Right atrium auricular region (tissue), 2 donors: ENCODE data around the gene ZNF202. TPM values are rescaled to one million over a fixed set of nuclear protein-coding genes. Genes with fewer than 3 reads are reported as not detected.
A peak's percentile ranks its signal among the peaks of the same experiment; 100 is the strongest.
"Not testable (repeated sequence)": the region's sequence is repeated elsewhere in the genome, so short reads cannot be mapped to it uniquely, and the experiment has no call there.

Source experiments
- DNase-seq: peaks from one replicate; pipeline ENCODE4 v3.0.0-alpha.2; 2019; ENCODE audit warnings: low spot score
- H3K27ac ChIP-seq, 2 donors: fragments of 200-600 bp; sonication (generic); 1 replicate in 1 of 2; 2 replicates in 1 of 2; pipeline ENCODE4 v1.5.1; 2016 to 2019
- H3K27me3 ChIP-seq, 2 donors: fragments of 200-600 bp; sonication (generic); one replicate each; pipeline versions ENCODE4 v1.5.1 to v1.6.0; 2017 to 2019
- H3K36me3 ChIP-seq: fragments of 200-600 bp; sonication (generic); one replicate; pipeline ENCODE4 v1.5.1; 2016
- H3K4me1 ChIP-seq, 2 donors: fragments of 200-600 bp; sonication (generic); one replicate each; pipeline versions ENCODE4 v1.5.1 to v1.6.0; 2017 to 2019
- H3K4me3 ChIP-seq, 2 donors: fragments of 200-600 bp; sonication (generic); 1 replicate in 1 of 2; 2 replicates in 1 of 2; pipeline ENCODE4 v1.5.1; 2017 to 2019; ENCODE audit warnings: mild to moderate bottlenecking in 1 of 2, moderate library complexity in 1 of 2
- H3K9me3 ChIP-seq, 2 donors: fragments of 200-600 bp; sonication (generic); one replicate each; pipeline ENCODE4 v1.5.1; 2019
- CTCF ChIP-seq, 2 donors: fragments of 200-600 bp; sonication (generic); IDR thresholded peaks; one replicate each; pipeline ENCODE4 v1.5.1; 2019; ENCODE audit warnings: antibody characterized with exemption in 2 of 2
- total RNA-seq, 2 donors: library from RNA; depleted of rRNA; stranded (reverse); fragments of >200 nt; gene quantifications; one replicate each; pipeline ENCODE4 v1.1.0, GENCODE V29; 2016

Gene ZNF202
- total RNA-seq, 2 donors from 2014 or later, result 1.9 to 4.1 TPM

DNA sequence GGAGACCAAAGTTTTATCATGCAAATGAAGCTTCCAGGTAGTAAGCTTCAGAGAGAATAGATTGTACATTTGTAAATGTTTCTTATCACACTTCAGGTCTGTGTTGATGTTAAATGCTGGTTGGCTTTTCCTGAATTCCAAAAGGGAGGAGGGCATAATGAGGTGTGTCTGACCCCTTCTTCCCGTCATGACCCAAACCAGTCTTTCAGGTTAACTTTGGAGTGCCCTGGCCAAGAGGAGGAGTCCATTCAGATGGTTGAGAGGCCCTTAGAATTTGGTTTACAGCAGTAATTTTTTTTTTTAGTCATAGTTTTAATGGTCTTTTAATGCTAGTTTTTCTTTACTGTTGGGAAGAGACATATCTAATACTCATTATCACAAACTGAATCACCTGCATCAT lies 10.3 kb upstream of the ZNF202 start:
- no peak overlapping the region for H3K27ac ChIP-seq
- H3K36me3 ChIP-seq, result no peaks in the 10 kb centered on the region
- H3K27me3 ChIP-seq, result no peaks in the 10 kb centered on the region
- no peaks in the 10 kb centered on the region for H3K9me3 ChIP-seq
- TF ChIP-seq CTCF (IDR thresholded peaks at IDR 0.05), result no peak
- no peak overlapping the region for H3K4me3 ChIP-seq
- DNase-seq, result no peak
- H3K4me1 ChIP-seq, result no peaks in the 10 kb centered on the region

- not testable (repeated sequence) for H3K4me1 ChIP-seq, H3K9me3 ChIP-seq, H3K27ac ChIP-seq, DNase-seq, H3K36me3 ChIP-seq, H3K27me3 ChIP-seq, H3K4me3 ChIP-seq
Observed at GRCh38 chr11:123748349-123748748, 6.9 kb upstream of the ZNF202 start.

DNA sequence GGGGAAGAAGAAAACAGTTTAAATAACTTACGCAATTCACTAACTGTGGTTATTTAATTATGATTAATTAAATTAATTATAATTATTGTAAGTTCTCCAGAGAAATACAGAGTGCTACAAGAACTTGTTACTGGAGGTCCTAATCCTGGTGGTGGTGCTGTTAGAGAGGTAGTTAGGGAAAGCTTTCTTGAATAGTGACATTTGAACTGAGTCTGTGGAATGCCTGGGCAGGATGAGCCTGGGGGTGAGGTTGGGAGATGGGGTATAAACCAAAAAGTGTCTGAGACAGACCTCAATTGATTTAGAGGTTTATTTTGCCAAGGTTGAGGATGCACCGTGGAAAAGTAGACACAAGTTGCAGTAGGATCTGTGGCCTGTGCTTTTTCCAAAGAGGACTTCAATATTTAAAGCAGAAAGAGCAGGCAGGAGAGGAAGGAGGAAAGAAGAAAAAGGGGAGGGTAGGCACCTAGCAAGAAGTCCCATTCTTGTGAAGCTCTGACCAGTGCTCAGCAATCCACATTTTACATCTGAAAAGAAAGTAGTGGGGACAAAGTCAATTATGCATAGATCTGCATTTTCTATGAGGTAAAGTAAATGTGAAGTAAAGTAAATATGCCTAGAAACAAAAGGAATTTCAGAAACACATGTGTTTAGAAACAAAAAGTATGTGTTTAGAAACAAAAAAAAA lies 4.4 kb upstream of the ZNF202 start:
- no peak overlapping the region for H3K4me3 ChIP-seq
- H3K9me3 ChIP-seq, result no peaks in the 10 kb centered on the region
- no peak for TF ChIP-seq CTCF (IDR thresholded peaks at IDR 0.05)
- peaks cover 0 to 8% of the 10 kb centered on the region in 2 donors for H3K4me1 ChIP-seq
- no peaks in the 10 kb centered on the region for H3K36me3 ChIP-seq
- no peak overlapping the region for H3K27ac ChIP-seq
- no peak for DNase-seq
- H3K27me3 ChIP-seq, result no peaks in the 10 kb centered on the region

GRCh38 chr11:123742724-123743120 lies 1.3 kb upstream of the ZNF202 start:
- DNase-seq, result no peak
- TF ChIP-seq CTCF (IDR thresholded peaks at IDR 0.05), result no peak
- no peaks in the 10 kb centered on the region for H3K27me3 ChIP-seq
- no peak overlapping the region for H3K4me3 ChIP-seq
- no peak overlapping the region for H3K27ac ChIP-seq
- peaks cover 0 to 18% of the 10 kb centered on the region in 2 donors for H3K4me1 ChIP-seq
- no peaks in the 10 kb centered on the region for H3K36me3 ChIP-seq
- H3K9me3 ChIP-seq, result no peaks in the 10 kb centered on the region

DNA sequence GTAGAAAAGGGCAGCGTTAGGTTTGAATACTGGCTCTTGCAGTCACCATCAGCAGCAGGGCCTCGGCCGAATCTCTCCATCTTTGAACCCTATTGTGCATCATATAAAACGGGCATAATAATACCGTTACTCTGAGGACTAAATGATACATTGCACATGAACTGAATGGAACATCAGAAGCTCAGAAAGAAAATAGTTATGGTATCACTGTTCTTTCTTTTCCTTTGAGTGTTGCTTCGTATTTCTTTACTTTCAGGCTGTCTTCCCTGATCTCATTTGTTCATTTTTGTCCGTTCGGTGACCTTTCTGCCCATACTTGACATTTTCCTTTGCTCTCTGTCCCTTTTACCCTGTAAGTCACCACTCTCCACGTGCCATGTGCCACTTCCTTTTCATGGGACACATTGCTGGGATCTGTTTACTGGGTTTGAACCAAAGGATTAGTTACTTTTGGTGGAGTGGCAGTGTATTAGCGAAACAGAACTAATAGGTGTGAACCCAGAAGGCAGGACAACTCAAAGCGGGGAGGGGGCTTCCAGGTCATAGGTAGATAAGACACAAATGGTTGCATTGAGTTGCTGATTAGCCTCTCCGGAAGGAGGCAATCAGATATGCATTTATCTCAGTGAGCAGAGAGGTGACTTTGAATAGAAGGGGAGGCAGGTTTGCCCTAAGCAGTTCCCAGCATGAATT lies 717 bp upstream of the ZNF202 start:
- no peak for DNase-seq
- peak overlapping the region; percentile 71 to 78 for H3K27ac ChIP-seq
- H3K36me3 ChIP-seq, result no peaks in the 10 kb centered on the region
- peaks cover 0 to 18% of the 10 kb centered on the region in 2 donors for H3K4me1 ChIP-seq
- H3K4me3 ChIP-seq, result peak overlapping the region; percentile 76 to 78
- H3K27me3 ChIP-seq, result no peaks in the 10 kb centered on the region
- H3K9me3 ChIP-seq, result no peaks in the 10 kb centered on the region
- no peak for TF ChIP-seq CTCF (IDR thresholded peaks at IDR 0.05)

- DNase-seq, result no peak
- peak overlapping the region; percentile 76 to 78 for H3K4me3 ChIP-seq
- no peaks in the 10 kb centered on the region for H3K9me3 ChIP-seq
- H3K4me1 ChIP-seq, result peaks cover 0 to 18% of the 10 kb centered on the region in 2 donors
- peak overlapping the region; percentile 71 to 78 for H3K27ac ChIP-seq
- no peaks in the 10 kb centered on the region for H3K27me3 ChIP-seq
- TF ChIP-seq CTCF (IDR thresholded peaks at IDR 0.05), result no peak
- no peaks in the 10 kb centered on the region for H3K36me3 ChIP-seq
Observed at GRCh38 chr11:123740787-123741158, 687 bp downstream of the ZNF202 start.
